NCI-H524 treated with DMSO at 0.1 percent for 48 hours (cell line): ENCODE data around the gene MAMDC4.
"Not testable (repeated sequence)": the region's sequence is repeated elsewhere in the genome, so short reads cannot be mapped to it uniquely, and the experiment has no call there.

Source experiments
- DNase-seq: peaks from one replicate; lab custom pipeline; 2025; lab: John Stamatoyannopoulos, UW

The MAMDC4 gene

GRCh38 chr9:136862849-136863622 lies 10.9 kb downstream of the MAMDC4 start:
- no peak for DNase-seq

DNA sequence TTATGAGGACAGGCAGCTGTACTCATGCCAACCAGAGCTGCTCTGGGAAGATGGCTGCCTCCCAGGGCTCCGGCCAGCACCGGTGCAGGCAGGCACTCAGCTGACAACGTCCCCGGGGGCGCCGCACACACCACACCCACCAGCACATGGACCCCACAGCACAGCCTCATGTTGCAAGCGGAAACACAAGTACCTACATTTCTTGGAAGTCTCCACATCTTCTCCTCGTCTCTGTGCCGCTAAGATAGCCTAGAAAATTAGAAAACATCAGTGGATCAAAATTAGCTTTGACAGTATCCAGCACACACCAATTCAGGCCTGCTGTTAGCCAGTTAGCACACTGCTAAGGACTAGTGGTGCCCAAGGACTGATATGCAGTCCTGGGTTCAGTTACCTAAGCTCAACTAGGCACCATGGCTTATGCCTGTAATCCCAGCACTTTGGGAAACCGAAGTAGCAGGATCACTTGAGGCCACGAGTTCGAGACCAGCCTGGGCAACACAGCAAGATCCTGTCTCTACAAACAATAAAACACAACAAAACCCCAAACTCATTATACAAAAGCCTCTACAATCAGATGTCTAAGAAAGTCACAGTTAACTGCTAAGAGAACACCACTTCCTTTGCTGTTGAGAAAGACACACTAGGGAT lies 11.6 kb downstream of the MAMDC4 start:
- DNase-seq: no peak

DNA sequence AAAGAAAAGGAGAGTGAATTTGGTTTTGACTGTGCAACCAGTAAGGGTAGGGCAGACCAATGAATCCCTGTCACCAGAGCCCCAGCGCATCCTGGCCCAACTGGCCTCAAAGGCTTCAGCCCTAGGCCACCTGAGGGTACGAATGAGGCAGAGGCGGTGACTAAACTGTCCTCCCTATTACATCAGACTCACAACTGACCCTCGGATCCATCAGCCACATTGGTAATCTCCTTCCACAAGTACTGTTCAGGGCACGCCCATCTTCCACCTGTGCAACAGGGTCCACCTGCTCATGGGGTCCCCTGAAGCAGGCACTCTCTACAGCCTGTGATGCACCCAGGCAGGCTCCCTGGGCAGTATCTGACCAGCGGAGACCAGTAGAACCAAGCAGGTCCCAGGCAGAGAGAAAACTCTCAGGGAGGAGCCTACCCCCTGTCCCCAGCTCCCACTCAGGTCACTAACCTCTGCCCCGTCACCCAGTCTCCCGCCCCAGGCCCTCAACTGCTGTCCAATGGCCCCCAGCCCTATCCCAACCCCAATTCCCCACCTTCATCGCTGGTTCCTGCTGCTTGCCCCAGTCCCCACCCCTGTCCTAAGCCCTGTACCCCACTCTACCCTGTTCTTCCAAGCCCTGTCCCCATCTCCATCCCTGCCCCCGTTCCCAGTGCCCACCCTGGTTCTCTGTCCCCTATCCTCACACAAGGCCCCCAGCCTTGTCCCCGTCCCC lies 13.1 kb downstream of the MAMDC4 start:
- DNase-seq: no peak

DNA sequence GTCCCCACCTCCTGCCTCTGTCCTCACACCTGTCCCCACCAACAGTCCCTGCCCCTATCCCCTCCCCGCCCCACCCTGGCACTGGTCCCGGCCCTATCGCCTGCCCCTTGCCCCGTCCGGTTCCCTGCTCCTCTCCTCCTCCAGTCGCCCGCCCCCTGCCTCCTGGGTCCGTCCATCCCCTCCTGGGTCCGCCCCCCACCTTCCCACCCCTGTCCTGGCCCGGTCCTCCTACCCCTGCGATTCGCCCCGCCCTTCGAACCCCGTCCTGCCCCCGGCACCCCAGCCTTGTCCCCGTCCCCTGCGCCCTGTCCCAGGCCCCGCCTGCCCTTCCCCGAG lies 13.6 kb downstream of the MAMDC4 start:
- no peak for DNase-seq

- DNase-seq: not testable (repeated sequence)
Observed at GRCh38 chr9:136866898-136867421, 14.8 kb downstream of the MAMDC4 start.

GRCh38 chr9:136867480-136867879 lies 15.3 kb downstream of the MAMDC4 start:
- no peak for DNase-seq

DNA sequence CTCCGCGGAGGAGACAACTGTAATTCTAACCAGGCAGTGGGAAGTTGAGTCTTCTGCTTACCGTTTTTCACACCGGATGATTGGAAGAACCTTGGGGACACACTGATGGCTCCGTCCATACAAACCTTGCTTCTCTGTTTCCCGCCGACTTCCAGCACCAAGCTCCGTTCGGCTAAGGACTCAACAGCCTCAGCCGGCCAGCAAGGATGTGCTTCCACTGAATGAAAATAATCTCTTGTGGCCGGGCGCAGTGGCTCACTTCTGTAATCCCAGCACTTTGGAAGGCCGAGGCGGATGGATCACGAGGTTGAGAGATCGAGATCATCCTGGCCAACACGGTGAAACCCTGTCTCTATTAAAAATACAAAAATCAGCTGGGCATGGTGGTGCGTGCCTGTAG lies 15.8 kb downstream of the MAMDC4 start:
- DNase-seq: no peak

DNA sequence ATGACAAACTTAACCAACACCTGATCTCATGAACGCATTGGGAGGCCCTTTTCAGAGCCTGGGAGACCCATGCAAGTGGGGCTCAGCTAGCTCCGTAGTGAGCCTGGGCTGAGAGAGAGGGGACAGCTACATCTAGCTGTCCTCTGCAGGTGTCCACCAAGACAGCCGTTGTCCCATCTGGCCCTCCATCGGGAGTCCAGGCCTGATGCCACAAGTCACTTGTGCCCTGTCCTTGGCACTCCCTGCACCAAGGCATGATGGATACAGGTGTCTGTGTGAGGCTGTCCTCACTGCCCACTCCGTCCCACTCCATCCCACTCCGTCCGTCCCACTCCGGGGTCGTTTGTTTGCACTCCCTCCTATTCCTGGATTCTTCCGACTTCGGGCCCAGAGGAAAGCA lies 16.5 kb downstream of the MAMDC4 start:
- DNase-seq: no peak

DNA sequence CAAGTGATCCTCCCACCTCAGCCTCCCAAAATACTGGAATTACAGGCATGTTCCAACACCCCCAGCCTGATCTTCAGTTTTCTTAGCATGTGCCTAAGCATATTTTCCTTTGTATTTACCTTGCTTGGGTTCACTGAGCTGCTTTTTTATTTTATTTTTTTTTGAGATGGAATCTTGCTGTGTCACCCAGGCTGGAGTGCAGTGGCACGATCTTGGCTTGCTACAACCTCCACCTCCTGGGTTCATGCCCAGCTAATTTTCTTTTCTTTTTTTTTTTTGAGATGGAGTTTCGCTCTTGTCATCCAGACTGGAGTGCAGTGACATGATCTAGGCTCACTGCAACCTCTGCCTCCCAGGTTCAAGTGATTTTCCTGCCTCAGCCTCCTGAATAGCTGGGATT lies 17.5 kb downstream of the MAMDC4 start:
- not testable (repeated sequence) for DNase-seq

- no peak for DNase-seq
Observed at GRCh38 chr9:136875155-136875554, 23.0 kb downstream of the MAMDC4 start.

DNA sequence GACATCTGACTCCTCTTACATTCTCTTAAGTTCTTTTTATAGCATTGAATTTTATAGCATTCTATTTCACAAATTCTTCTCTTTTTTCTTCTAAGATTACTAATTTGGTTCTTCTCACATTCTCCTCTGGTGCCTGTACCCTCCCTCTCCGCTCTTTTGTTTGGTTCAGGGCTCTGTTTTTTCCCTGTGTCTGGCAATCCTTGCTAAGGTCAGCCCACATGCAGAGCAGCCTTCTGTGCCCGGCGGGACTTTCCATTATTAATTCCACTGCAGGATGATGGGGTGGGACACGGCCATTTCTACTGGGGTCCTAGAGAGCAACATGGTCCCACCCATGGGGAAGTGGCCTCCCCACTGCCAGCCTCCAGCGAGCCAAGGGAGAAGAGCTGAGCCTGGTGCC lies 24.3 kb downstream of the MAMDC4 start:
- DNase-seq: no peak

- peak; percentile 17 for DNase-seq
Observed at GRCh38 chr9:136880651-136881050, 28.5 kb downstream of the MAMDC4 start.

GRCh38 chr9:136881691-136882108 lies 29.6 kb downstream of the MAMDC4 start:
- DNase-seq: no peak

GRCh38 chr9:136882109-136882946 lies 30.2 kb downstream of the MAMDC4 start:
- no peak for DNase-seq

DNA sequence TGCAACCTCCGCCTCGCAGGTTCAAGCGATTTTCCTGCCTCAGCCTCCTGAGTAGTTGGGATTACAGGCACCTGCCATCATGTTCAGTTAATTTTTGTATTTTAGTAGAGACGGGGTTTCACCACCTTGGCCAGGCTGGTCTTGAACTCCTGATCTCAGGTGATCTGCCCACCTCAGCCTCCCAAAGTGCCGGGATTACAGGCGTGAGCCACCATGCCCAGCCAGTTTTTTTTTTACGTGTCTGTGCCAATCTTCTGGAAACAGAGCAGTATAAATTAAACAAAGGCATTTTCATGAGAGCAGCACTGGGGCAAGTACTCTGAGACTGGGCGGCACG lies 30.8 kb downstream of the MAMDC4 start:
- not testable (repeated sequence) for DNase-seq

DNA sequence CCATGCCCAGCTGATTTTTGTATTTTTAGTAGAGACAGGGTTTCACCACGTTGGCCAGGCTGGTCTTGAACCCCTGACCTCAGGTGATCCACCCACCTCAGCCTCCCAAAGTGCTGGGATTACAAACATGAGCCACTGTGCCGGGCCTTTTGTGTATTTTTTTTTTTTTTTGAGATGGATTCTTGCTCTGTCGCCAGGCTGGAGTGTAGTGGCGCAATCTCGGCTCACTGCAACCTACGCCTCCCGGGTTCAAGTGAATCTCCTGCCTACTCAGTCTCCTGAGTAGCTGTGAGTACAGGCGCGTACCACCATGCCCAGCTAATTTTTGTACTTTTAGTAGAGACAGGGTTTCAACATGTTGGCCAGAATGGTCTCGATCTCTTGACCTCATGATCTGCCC lies 31.5 kb downstream of the MAMDC4 start:
- not testable (repeated sequence) for DNase-seq

DNA sequence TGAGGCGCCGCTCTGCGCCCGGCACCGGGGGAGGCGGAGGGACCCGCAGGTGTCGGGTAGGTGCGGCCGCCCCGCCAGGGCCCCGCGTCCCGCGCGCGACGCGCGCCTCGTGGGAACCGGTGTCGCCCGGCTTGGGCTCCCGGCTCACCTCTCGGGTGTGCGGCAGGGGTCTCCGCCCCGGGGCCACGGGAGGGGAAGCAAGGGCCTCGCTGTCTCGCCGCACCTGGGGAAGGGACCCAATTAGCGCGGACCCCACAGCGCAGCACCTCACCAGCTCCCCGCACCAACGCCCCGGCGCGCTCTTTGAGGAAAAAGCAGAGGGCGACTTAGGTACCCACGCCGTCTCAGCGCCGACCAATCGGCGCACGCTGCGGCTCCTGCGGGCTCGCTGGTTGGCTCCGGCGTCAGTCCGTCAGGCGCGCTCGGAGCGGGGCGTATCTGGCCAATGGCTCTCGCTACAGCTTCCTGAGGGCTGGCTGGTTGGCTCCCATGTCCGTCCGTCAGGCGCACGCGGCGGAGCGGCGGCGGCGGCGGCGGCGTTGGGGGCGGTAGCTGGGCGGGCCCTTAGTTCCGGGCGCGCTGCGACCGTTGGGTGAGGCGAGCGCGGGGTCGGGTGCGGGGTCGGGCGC lies 33.9 kb downstream of the MAMDC4 start, which contains the start of gene TRAF2:
TSS of gene TRAF2 (plus strand) at position 567 of the 629 bp plus-strand sequence. CDS start 12,225 bp downstream, outside the sequence.
- peak; percentile 89 for DNase-seq

DNA sequence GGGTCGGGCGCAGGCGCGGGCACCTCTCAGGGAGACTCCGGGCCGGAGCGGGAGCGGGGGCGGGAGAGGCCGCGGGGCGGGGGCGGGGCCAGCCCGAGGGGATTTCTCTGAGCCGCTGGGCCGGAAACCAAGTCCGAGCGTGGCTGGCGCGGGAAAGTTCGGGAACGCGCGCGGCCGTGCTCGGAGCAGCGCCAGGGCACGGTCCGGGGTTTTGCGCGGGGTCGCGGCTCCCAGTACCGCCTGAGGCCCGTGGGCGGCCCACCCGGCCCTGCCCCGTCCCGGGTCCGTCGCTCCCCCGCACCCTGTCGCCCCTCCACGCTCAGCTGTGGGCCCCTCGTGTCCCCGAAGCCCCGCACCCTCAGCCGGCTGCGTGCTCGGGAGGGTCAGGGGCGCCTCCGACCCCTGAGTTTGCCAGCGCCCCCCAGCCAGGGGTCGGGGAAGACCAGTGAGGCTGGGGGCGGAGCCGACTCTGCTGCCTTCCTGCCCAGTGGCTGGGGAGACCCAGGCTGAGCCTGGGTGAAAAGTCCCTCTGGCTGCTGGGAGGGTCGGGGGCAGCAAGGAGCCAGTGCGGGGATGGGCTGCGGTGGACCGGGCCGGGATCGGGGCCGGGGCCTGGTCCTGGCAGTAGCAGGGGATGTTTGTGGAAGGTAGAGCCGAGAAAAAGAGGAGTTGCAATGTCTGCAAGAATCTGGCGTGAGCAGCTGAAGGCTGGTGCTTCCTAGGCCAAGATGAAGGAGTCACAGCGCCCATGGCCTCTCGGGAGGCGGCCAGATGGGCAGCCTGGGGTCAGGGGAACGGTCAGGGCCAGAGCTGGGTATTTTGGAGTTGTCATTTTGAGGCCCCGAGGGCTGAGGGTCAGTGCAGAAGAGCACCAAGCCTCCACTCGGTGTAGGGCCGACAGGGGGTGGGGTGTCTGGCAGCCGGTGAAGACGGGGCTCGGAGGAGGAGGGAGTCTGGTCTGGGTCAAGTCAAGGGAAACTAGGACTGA lies 34.8 kb downstream of the MAMDC4 start:
- no peak for DNase-seq

DNA sequence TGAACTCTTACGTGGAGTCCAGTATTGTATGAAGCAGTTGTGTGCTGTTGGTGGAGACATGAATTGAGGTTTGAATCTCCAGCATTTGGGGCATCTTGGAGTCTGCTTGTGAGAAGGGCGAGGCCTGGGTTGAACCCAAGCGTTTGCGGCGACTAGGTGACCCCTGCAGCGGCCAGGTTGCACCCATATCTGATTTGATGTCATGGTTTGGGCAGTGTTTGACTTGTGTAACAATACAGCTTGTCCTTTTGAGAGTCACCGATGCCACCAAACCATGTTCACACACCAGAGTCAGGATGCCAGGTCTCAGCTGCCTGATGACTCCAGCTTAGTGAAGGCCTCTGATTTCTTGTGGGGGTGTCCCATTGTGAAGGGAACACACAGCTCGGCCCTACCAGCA lies 36.3 kb downstream of the MAMDC4 start:
- no peak for DNase-seq

GRCh38 chr9:136889858-136890257 lies 37.7 kb downstream of the MAMDC4 start:
- no peak for DNase-seq
